NCI-H2081 treated with DMSO at 0.1 percent for 48 hours (cell line): Measurements from ENCODE around the gene TTC33.
A peak's percentile ranks its signal among the peaks of the same experiment; 100 is the strongest.
"Not testable (repeated sequence)": the region's sequence is repeated elsewhere in the genome, so short reads cannot be mapped to it uniquely, and the experiment has no call there.

Source experiments
- DNase-seq: peaks from one replicate; lab custom pipeline; 2025; lab: John Stamatoyannopoulos, UW

TTC33 gene, protein sequence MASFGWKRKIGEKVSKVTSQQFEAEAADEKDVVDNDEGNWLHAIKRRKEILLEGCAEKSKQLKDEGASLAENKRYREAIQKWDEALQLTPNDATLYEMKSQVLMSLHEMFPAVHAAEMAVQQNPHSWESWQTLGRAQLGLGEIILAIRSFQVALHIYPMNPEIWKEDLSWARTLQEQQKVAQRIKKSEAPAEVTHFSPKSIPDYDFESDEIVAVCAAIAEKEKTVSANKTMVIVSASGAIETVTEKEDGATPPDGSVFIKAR

DNA sequence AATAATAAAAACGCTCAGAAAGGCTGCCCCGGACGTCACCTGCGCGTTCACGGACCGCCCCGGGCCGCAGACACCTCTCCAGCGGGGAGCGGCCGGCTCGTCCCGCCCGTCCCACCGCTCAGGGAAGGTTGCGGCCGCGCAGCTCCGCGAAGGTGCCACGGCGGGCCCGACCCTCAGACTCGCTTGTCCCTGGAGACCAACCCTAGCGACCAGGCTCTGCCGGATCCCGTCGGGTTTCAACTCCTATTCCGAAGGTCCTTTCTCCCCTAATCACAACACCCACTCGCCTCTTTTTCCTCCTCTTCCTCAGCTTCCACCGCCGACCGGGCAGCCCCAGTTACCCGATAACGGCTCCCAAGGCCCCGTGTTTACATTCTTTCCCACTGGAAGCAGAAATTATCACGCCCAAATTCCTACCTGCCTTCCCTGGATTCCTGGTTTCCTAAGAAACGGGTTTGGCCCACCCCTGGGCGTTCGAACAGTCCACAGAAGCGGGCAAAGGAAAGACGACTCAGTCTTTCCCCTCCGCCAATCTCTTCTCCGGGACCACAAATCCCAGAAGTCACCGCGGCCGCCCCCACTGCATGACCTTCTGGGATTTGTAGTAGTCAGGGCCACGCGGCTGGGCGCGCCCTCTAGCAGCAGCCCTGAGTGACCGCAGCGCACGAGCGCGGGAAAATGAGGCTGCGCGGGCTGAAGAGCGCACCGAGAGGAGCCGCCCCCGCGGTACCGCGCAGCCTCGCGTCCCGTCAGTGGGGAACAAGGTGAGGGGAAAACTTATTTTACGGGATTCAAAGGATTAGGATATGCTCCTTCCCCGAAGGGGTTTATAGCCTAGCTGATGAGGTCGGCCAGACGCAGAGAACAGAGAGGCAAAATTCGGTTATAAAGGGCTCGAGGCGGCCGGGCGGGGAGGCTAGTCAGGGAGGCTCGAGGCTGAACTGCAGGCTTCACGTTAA is at the start of gene TTC33:
TTC33 (minus strand) TSS at position 555 of the 959 bp plus-strand sequence. CDS start 8,943 bp downstream, outside the sequence.
- peak; percentile 93 for DNase-seq

DNA sequence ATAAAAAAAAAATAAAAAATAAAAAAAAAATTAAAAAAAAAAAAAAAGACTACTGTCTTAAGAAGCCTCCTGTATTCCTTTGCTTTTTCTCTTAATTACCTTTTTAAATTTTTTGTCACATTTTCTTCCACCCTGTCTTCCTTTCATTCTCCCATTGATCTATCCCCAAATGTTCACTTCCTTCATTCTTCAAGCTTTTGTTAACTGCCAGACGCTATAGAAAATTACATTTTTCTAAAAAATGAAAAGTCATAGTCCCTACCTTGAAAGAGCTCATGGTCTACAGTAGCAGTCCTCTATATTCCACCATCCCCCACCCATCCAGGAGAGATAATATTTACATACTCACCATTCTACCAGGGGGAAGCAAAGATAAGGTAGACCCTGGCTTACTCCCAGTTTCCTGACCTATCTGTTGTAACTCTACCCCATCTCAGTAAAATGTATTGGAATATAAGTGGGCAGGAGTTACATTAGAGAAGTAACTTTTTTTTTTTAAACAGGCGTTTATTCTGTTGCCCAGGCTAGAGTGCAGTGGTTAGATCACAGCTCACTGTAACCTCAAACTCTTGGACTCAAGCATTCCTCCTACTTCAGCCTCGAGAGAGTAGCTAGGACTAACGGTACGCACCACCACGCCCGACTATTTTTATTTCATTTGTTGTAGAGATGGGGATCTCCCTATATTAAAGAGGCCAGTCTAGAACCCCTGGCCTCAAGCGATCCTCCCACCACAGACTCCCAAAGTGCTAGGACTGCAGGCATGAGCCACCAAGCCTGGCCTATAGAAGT is 46.2 kb upstream of the TTC33 start:
- no peak for DNase-seq

DNA sequence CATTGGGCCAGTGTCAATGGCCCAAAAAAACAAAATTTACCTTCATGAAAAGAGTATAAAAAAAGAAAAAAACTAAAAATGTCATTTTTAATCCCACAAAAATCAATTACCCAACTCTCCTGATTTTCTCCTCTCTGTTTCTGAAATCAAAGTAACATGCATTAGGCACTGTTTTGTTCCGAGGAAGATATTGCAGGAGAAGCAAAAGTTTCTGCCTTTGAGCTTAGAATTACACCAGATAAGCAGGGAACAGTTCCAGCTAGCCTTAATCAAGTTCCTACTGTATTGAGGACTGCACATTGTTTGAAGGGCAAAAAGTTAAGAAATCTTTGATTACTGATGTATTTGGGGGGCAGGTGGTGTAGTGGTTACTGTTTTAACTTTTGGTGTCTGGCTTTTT is 43.5 kb upstream of the TTC33 start:
- DNase-seq: no peak

DNA sequence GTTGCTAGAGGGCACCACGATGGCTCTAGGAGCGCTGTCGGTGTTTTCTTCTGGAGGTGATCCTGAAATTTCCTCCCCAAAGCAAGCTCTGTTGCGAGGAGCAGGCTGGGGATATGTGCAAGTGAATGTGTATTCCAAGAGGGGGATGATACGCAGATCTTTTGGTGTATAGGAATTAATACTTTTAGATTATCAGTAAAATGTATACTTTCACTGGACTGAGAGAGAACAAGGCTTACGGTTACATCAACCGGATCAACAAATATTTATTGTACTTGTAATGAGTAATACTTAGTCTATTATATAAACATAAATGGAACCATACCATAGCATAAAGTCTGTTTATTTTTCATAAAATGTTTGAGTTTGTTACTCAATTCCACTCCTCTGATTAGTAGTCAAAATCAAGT is 43.0 kb upstream of the TTC33 start:
- no peak for DNase-seq

DNA sequence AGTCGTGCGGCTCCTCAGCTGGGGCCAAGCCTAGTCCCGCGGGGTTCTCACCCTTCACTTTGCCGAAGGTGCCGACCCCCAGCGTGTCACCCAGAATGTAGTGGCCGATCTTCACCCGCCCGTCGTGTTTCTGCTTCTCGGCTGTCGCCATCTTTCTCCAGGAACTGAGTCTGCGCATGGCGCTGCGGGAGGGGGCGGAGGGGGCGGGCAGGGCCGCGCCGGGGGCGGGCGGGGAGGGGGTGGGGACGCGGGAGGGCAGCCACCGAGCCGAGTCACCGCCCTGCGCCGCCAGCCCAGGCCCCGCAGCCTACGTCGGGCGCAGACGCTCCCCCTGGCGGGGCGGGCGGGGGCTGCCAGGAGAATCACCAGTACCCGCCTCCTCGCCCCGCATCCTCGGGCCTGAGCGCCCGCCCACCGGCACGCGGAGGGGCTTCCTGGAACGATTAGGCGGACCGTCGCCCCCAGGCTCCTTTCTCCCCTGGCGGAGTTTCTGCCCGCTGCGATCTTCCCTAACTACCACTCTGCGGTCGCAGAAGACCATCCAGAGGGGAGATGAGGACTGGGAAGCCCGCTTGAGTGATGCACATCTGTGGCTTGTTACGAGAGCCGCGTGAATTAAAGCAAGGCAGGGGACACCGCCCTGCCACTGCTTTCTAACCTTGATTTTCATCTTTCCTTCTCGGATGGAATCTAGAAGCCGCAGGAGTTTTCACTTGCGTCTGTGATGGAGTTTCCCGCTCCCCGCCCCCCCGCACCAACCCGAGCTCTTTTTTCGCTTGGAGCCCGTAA is 42.4 kb upstream of the TTC33 start, which contains the start of gene PRKAA1:
PRKAA1 (minus strand) TSS at position 363 of the 789 bp plus-strand sequence; CDS start at position 178, 185 bp downstream.
- peak; percentile 77 for DNase-seq

DNA sequence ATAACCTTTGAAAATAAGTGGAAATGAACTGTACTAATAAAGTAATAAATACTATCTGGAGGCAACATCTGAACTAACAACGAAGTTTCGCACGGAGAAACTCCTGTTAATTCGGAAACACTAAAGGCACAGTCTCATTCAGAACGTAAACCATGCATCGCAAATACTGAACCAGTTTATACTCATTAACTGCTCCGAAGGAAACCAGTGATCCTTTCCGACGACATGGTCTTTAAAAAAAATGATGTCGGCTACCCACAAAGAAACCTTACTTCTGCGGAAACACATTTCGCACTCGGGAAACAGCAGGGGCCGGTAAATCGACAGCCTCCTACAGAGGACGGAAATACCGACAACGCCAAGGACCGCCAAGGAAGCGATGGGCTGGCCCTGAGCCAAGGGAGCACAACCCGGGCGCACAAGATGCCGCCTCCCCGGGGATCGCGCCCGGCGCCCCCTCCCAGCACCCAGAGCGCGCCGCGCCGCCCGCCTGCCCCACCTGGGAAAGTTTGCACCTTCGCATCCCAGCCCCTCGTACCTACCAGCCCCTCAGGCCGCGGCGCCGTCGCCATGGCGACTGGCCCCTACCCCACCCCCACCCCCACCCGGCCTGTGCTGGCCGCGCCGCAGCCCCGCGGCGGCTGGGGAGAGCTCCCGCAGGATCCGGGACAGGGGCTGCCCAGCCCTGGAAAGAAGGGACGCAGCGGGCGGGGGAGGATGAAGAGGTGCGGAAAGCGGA is 41.7 kb upstream of the TTC33 start:
- DNase-seq: peak; percentile 47

DNA sequence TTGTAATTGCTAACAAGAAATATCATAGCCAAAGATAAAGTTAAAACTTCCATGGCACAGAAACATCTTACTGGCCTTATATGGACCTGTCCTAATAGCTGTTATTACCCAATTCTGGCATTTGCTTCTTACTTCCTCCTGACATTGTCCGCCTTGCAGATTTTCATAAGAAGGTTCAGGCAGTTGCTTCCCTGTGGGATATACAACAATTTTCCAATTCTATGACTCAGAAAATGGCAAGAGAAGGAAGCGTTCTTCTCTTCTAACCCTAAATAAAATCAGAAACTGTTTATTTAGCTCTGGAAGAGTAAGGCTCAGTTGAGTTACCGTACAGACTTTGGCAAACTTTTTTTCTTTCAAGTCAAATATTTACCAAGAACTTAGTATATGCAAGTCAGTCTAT is 40.7 kb upstream of the TTC33 start:
- no peak for DNase-seq

DNA sequence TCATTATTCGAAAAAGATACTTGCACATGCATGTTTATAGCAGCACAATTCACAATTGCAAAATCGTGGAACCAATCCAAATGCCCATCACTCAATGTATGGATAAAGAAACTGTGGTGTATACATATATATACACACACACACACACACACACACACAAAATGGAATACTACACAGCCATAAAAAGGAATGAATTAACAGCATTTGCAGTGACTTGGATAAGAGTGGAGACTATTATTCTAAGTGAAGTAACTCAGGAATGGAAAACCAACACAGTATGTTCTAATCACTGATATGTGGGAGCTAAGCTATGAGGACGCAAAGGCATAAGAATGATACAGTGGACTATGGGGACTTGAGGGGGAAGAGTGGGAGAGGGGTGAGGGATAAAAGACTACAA is 39.1 kb upstream of the TTC33 start:
- not testable (repeated sequence) for DNase-seq

DNA sequence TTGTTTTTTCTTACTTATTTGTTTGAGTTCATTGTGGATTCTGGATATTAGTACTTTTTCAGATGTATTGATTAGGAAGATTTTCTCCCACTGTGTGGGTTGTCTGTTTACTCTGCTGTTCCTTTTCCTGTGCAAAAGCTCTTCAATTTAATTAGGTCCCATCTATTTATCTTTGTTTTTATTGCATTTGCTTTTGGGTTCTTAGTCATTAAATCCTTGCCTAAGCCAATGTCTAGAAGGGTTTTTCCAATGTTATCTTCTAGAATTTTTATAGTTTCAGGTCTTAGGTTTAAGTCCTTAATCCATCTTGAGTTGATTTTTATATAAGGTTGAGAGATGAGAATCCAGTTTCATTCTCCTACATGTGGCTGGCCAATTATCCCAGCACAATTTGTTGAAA is 38.6 kb upstream of the TTC33 start:
- not testable (repeated sequence) for DNase-seq

DNA sequence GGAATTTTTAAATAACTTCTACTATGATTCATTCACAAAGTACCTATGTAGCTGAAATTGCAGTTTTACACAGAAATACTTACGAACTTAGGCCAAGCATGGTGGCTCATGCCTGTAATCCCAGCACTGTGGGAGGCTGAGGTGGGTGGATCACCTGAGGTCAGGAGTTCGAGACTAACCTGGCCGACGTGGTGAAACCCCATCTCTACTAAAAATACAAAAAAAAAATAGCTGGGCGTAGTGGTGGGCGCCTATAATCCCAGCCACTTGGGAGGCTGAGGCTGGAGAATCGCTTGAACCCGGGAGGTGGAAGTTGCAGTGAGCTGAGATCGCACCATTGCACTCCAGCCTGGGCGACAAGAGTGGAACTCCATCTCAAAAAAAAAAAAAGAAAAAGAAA is 36.9 kb upstream of the TTC33 start:
- not testable (repeated sequence) for DNase-seq

DNA sequence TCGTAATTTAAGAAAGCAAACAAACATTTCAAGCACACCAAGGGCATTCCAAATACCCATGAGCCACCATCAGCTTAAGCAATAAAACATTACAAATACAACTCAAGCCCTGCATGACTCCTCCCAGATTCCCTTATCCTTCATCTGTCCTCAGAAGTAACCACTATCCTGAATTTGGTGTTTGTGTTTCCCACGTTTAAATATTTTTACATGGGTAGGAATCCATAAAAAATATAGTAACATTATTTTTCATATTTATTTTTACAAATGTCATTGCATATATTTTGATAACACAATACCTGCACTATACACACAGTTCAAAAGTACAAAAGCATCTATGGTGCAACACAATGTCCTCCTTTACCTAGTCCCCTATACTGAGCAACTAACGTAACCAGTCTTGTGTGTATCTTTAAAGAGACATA is 36.0 kb upstream of the TTC33 start:
- no peak for DNase-seq

DNA sequence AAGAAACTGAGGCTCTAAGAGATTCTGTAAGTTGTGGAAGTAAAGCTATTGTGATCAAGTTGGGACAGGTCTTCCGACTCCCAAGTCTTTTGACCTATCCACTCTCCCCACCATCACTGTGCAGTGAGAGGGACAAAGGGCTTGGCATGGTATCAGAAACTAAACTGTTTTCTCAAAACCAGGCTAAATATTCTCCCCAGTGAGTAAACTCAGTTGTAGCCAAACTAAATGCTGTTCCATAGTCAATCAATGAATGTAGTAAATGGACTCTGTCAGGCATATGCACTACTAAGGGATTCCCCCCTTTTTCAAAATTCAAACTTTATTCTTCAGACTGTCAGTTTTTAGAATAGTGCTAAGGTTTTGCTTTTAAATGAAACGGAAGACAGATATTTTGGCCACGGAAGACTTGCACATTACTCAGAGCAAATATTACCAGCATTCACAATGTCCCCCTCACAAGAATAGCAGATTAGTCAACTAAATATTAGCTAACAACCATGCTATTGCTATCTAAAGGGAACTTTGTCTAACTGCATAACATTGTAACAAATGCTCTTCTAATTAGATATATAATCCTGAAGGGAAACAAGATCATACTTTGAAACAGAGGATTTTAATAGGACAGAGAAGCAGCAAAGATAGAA is 35.3 kb upstream of the TTC33 start:
- no peak for DNase-seq

DNA sequence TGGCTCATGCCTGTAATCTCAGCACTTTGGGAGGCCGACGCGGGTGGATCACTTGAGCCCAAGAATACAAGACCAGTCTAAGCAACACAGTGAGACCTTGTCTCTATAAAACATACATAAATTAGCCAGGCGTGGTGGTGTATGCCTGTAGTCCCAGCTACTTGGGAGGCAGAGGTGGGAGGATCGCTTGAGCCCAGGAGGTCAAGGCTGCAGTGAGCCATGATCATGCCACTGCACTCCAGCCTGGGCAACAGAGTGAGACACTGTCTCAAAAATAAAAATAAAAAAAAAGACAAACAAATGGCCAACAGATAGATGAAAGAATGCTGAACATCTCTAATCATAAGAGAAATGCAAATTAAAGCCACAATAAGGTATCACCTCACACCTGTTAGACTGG is 33.2 kb upstream of the TTC33 start:
- DNase-seq: not testable (repeated sequence)

DNA sequence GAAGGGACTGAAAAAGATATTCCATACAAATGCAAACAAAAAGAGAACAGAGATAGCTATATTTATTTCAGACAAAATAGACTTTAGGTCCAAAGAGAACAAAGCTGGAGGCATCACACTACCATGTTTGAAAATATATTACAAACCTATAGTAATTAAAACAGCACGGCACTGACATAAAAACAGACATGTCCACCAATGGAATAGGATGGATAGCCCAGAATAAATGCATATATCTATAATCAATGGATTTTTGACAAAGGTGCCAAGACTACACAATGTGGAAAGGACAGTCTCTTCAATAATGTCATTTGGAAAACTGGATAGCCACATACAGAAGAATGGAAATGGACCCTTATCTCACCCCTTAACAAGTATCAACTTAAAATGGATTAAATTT is 32.2 kb upstream of the TTC33 start:
- DNase-seq: no peak

DNA sequence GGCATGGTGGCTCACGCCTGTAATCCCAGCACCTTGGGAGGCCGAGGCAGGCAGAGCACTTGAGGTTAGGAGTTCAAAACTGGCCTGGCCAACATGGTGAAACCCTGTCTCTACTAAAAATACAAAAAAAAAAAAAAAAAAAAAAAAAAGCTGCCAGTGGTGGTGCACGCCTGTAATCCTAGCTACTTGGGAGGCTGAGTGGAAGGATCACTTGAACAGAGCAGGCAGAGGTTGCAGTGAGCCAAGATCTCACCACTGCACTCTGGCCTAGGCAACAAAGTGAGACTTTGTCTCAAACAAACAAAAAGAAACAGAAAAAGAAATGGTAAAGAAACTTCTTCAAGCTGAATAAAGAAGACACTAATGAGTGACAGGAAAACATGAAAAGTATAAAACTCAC is 30.9 kb upstream of the TTC33 start:
- DNase-seq: not testable (repeated sequence)

DNA sequence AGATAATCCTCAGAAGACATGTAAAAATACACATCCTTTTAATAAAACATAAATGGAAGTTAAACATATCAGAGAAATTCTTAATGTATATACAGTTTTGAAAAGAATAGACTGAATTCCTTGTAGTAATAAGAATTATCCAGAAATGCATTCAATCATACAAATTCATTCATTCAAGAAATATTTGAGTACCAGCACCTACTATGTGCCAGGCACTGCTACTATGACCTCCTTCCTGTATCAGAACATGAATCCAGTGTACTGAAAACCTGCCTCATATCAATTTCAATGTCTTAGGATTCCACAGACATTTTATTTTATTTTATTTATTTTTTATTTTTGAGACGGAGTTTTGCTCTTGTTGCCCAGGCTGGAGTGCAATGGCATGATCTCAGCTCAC is 29.2 kb upstream of the TTC33 start:
- no peak for DNase-seq

DNA sequence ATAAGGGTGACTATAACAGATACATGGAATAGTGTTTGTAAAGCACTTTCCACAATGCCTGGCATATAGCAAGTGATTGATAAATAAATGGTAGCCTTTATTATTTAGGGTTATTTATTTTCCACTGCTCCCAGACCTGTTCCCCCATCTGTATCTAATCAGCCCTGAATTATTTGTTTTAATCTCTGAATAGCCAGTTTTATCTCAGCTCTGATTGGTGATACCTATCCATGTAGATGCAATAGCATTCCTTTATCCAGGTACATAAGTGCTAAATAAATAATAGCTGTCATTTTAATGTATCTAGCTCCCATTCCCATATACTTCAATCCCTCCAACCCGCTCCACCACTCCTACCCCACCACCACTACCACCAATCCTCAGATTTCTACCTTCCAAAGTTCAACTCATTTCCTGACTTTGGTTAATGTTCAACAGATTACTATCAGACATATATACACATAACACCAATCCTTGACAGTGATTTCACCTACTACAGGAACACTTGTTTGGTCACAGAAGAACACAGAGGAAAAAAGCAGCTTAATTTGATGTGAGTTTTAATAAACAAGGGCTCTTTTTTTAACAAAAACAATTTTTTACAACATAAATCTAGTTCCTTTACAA is 28.4 kb upstream of the TTC33 start:
- DNase-seq: no peak

DNA sequence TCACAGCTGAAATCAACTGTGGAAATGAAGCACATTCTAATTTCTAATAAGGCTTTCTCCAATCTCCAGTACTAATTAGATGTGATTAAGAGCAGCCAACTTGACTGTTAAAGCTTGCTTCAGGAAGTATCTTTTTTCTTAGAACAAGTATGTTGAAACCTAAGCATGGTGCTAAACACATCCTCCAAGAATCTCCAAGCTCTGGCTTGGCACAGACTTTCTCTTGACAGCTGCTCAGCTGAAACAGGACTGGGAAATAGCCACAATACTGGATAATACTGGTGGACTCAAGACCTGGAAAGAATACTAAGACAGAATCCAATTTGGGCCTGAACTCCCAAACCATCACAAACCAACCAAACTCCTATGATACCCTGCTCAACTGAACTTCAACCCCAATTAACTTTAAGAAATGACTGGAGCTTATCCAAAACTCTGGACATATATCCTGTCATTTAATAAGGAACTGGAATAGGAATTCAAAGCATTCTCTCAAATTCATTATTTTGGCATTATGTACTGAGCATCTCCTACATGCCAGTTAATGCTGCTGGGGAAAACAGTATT is 26.2 kb upstream of the TTC33 start:
- DNase-seq: no peak

DNA sequence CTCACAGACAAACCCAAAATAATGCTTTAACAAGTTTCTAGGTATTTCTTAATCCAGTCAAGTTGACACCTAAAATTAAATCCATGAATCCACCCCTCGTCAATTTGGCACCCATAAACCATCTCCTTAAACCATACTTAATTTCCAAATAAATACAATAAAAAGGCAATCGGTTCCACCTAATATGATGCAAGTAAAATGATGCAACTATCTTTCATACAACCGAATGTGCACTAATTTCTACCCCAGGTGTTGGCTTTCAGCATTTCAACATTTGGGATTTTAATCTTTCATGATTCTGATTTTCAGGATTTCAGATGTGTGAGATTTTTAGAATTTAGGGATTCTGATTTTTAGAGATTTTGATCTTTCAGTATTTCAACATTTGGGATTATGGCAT is 25.1 kb upstream of the TTC33 start:
- no peak for DNase-seq
